Erythroblast (primary cell): ENCODE results near the gene SNAPC3.

Experiments
- GATA1 ChIP-seq: IDR thresholded peaks from 2 replicates; pipeline ENCODE4 v1.6.1; 2011; ENCODE audit warnings: low read depth, mild to moderate bottlenecking, control low read depth, low read length, moderate library complexity
- POLR2A ChIP-seq: IDR thresholded peaks from 2 replicates; pipeline ENCODE4 v1.6.1; 2011; ENCODE audit warnings: mild to moderate bottlenecking, low read length

DNA sequence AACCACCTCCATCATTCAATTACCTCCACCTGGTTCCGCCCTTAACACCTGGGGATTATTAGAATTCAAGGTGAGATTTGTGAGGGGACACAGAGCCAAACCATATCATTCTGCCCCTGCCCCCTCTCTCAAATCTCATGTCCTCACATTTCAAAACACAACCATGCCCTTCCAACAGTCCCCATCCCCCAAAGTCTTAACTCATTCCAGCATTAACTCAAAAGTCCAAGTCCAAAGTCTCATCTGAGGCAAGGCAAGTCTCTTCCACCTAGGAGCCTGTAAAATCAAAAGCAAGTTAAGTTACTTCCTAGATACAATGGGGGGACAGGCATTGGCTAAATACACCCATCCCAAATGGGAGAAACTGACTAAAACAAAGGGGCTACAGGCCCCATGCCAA lies 69.3 kb downstream of the SNAPC3 start:
- TF ChIP-seq GATA1, result no peak
- TF ChIP-seq POLR2A, result no peak
